NB4 (cell line): ENCODE results near the gene GSTA5.

Source experiments
- CTCF ChIP-seq: IDR thresholded peaks from one replicate; pipeline ENCODE4 v1.5.1; 2012; ENCODE audit warnings: low read depth, low read length
- POLR2A ChIP-seq: IDR thresholded peaks from 2 replicates; pipeline ENCODE4 v1.6.1; 2011; ENCODE audit warnings: mild to moderate bottlenecking; ENCODE audit not compliant: insufficient read length; ENCODE audit errors: extremely low read depth

- no peak for TF ChIP-seq CTCF
- TF ChIP-seq POLR2A = no peak
Measured at GRCh38 chr6:52808660-52809059, 32.0 kb downstream of the GSTA5 start.
